Ramos (cell line): ENCODE measurements around the gene SH3BGR.

Source experiments
- in situ Hi-C: fragments of 300-500 bp; cut with MboI; formaldehyde crosslinking; loops from one replicate; pipeline ENCODE4 v1.14.3; 2022; ENCODE audit warnings: low sequenced_read_pairs; ENCODE audit not compliant: unreplicated experiment

The SH3BGR gene

DNA sequence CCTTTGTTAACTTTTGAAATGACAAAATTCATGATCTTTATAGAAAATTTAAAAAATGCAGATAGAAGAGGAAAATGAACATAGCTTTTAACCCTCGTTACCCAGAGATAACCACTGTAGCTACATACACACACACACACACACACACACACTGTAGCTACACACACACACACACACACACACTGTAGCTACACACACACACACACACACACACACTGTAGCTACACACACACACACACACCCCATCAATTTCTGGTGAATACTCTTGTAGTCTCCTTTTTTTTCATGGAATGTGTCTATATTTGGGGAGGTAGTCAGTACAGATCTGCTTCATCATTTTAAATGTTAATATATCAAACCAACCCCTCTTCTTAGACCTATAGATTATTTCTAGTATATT, 58.5 kb downstream of the SH3BGR start:
- in situ Hi-C loops = no loop called here

DNA sequence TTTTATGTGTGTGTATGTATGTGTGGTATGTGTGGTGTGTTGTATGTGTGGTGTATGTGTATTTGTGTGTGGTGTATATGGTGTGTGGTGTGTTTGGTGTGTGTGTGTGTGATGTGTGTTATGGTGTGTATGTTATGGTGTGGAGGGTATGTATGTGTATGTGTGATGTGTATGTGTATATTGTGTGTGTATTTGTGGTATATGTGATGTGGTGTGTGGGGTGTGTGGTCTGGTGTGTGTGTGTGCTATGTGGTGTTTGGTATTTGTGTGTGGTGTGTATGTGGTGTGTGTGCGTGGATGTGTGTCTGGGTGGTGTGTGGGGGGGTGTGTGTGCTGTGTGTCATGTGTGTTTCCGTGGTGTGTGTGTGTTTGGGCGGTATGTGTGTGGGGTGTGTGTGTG, 59.3 kb downstream of the SH3BGR start:
- in situ Hi-C loops = no loop called here

DNA sequence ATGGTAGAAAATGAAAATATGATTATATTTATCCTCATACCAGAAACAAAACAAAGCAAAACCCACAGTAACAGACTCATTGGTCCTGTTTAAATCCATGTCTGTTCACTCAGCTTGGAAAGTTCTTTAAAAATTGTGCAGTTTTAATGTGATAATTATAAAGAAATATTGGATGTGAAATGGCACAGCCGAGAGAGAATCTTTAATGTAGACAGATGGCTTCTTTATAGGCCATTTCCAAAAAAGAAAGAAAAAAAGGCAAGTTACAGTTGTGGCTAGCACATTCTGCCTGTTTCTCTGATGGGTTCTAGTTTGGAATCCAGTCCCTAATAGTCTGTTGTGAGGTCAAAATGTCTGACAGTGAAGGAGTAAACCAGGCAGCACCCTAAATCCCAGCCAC, 62.0 kb downstream of the SH3BGR start:
- in situ Hi-C loops = no loop called here

- in situ Hi-C loops = loop anchor here (5.0 kb wide), 1 partner anchor 196 kb away; no protein-coding TSS in a partner anchor
Measured at GRCh38 chr21:39515684-39516472, 64.1 kb downstream of the SH3BGR start.

DNA sequence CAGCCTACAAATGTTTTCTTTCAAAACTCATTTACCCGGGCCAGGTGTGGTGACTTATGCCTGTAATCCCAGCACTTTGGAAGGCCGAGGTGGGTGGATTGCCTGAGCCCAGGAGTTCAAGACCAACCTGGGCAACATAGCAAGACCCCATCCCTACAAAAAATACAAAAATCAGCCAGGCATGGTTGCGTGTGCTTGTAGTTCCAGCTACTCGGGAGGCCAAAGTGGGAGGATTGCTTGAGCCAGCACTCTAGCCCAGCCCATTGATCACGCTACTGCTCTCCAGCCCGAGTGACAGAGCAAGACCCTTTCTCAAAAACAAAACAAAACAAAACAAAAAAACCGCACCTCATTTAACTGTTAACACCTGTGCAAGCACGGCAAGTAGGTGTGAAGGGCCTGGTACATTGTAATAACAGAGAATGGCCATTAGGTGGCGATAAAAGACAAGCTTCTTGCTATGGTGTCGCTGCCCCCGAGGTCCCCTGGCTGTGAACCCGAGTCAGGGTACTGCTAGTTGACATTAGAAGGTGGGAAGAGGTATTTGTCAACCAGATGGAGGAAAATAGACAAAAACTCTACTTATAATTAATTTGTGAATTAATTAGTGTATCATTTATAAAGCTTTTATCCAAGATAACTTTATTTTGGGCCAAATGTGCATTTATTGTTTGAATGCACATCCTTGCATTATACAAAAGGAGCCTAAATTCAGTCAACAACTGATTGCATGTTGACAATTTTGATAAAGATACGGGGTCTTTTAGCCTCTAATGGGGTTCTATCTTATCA, 66.5 kb downstream of the SH3BGR start:
- in situ Hi-C loops = loop anchor here (5.0 kb wide), 1 partner anchor 194 kb away; no protein-coding TSS in a partner anchor

DNA sequence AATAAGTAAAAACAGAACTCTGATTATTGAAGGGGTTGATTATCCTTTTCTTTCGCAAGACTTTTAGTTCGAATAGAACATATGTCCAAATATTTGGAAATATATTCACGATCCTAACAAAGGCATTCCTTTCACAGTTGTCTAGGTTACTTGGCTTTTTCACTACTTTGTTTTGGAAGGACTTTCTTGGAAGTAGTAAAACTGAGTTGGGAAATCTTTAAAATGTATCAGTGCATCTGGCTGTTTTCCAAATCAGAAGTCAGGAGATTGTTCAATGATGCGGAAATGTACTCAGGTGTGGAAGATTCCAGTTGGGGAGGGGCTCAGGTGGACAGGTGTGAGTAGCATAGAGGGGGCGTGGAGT, 67.1 kb downstream of the SH3BGR start:
- in situ Hi-C loops = loop anchor here (5.0 kb wide), 1 partner anchor 193 kb away; no protein-coding TSS in a partner anchor

- in situ Hi-C loops = loop anchor here (5.0 kb wide), 1 partner anchor 192 kb away; no protein-coding TSS in a partner anchor
Measured at GRCh38 chr21:39519835-39520234, 68.1 kb downstream of the SH3BGR start.

GRCh38 chr21:39523399-39523798, 71.6 kb downstream of the SH3BGR start:
- in situ Hi-C loops = no loop called here

DNA sequence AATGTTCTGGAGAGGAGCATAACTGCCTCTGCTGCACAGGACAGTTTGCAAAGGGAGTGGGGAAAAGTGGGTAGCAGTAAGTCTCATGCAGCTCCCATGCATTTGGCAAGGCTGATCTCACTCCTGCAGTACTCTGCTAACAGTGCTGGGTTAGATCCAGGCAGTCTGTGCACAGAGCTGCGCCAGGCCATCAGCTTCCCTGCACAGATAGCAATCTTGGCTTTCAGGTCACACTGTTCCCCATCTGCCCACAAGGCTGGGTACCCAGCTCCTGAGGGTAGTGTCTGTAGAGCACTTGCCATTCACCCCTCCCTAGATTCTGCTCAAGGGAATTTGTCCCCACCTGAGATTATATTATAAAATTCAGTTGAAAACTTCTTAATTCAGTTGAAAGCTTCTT, 72.1 kb downstream of the SH3BGR start:
- in situ Hi-C loops = no loop called here

GRCh38 chr21:39525129-39525528, 73.4 kb downstream of the SH3BGR start:
- in situ Hi-C loops = no loop called here

- in situ Hi-C loops = no loop called here
Measured at GRCh38 chr21:39525601-39526000, 73.8 kb downstream of the SH3BGR start.

DNA sequence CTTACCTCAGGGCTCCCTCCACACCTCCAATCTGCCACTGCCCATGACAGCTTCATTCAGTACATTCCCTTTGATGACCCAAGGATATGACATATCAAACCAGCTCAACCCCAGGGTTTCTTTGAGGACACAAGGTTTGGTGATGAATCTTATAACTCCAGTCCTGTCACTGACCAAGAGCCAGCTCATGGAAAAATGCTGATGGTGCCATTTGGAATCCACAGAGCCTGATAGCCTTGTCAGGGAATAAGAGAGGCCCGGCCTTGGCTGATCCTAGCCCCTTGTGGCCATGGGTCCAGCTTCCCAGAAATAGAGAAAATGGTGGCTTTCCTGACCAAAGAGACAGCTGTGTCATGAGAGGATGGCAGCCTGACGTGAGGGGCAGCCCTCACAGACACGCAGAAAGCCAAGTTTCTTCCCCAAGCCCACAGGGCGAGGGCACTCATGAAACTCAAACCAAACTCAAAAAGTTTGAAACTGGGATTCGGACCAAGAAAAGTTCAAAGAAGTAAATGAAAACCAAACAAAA, 75.4 kb downstream of the SH3BGR start:
- in situ Hi-C loops = no loop called here

DNA sequence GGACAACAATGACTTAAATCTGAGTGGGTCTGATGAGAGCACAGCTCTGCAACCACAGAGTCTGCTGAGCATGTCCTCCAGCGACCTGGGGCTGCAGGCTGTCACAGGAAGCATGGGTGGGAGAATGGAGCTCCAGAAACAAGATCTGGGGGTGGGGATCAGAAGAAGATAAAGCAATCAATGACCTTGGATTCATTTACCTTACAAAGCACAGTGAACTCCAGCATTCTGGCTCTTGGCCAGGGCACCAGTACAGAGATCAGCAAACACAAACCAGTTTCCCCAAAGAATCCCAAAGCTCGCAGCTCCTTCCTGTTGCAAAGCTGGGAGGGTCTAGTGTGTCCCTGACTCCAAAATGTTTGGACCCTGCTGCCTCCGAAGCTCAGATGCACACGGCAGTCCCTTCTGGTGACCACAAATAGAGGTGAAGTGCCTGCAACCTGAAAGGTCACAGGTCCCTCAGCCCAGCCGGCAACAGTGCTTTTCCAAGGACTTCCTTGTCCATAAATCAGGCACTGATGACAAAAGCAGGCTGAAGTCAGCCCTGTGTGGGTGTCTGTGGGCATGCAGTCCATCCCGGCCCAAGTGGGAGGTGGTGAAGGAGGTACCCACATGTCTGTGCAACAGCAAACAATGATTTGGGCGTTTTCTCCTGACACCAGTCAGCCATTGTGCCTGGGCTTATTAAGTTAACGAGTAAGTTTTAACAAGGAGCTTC, 76.1 kb downstream of the SH3BGR start:
- in situ Hi-C loops = no loop called here

DNA sequence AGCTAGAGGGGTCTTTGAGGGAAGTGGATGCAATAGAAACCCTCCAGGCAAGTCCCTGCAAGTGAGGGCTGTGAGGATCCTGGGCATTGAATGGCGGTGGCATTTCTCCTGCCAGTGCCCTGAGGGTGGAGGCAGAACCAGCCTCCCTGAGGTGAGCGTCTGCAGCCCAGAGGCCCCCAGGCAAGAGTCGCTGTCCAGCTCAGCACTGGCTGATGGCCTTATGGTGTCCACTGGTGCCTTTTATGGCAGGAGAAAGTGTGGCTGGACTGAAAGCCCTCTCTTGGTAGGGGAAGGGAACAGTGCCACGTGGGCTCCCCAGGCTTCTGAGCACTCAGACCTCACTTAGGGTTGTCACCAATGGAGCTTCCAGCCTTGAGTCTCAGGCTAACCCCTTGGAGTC, 77.3 kb downstream of the SH3BGR start:
- in situ Hi-C loops = no loop called here

GRCh38 chr21:39531064-39531463, 79.3 kb downstream of the SH3BGR start:
- in situ Hi-C loops = no loop called here

GRCh38 chr21:39531840-39532239, 80.1 kb downstream of the SH3BGR start:
- in situ Hi-C loops = no loop called here

GRCh38 chr21:39533545-39534380, 82.0 kb downstream of the SH3BGR start:
- in situ Hi-C loops = no loop called here

DNA sequence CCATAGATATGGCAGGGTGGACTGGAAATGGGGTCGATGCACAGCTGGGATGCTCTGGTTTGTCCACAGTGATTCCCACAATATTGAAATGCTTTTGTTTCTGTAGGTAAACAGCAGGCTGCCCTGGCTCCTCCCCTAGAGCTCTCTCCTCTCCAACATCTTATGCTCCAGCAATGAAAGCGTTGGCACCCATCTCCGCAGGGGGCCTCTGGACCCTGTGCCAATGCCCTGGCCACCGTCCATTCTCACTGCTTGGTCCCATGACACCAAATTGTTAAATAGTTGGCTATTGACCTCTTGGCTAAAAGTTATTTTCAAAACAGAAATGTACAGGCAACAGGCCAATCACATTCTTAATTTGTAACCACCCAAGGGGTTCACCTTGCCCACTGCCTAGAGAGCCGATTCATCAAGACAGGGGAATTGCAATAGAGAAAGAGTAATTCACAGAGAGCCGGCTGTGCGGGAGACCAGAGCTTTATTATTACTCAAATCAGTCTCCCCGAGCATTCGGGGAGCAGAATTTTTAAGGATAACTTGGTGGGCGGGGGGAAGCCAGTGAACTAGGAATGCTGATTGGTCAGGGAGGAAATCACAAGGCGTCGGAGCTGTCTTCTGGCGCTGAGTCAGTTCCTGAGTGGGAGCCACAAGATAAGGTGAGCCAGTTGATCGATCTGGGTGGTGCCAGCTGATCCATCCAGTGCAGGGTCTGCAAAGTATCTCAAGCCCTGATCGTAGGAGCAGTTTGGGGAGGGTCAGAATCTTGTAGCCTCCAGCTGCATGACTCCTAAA, 84.1 kb downstream of the SH3BGR start:
- in situ Hi-C loops = no loop called here

GRCh38 chr21:39536835-39537234, 85.1 kb downstream of the SH3BGR start:
- in situ Hi-C loops = no loop called here
